ENCODE measurements around the gene TENT5A. TPM values are rescaled to one million over a fixed set of nuclear protein-coding genes. Genes with fewer than 3 reads are reported as not detected.

The TENT5A gene
- total RNA-seq, 2 donors from 2014 or later, result 43.6 to 58.2 TPM

- intact Hi-C loops (cut with DNase I), result no loop called here
- DNase-seq (ENCODE audit: low spot score), result no peak
These were observed 22.1 kb upstream of the TENT5A start for GRCh38 chr6:81774542-81774941.

GRCh38 chr6:81773887-81774286 lies 21.4 kb upstream of the TENT5A start:
- DNase-seq (ENCODE audit: low spot score), result no peak
- intact Hi-C loops (cut with DNase I), result no loop called here

GRCh38 chr6:81772741-81773140 lies 20.3 kb upstream of the TENT5A start:
- DNase-seq (ENCODE audit: low spot score), result no peak

GRCh38 chr6:81771097-81771496 lies 18.6 kb upstream of the TENT5A start:
- no peak for DNase-seq (ENCODE audit: low spot score)
- intact Hi-C loops (cut with DNase I), result no loop called here

More at GRCh38 chr6:81772741-81773140, 20.3 kb upstream of the TENT5A start:
- intact Hi-C loops (cut with DNase I), result no loop called here

- intact Hi-C loops (cut with DNase I), result no loop called here
- no peak for DNase-seq (ENCODE audit: low spot score)
These were observed 17.9 kb upstream of the TENT5A start for GRCh38 chr6:81770381-81770780.

GRCh38 chr6:81769824-81770223 lies 17.3 kb upstream of the TENT5A start:
- DNase-seq (ENCODE audit: low spot score), result no peak
- intact Hi-C loops (cut with DNase I), result no loop called here

GRCh38 chr6:81768150-81768942 lies 15.9 kb upstream of the TENT5A start:
- intact Hi-C loops (cut with DNase I), result no loop called here
- no peak for DNase-seq (ENCODE audit: low spot score)

- intact Hi-C loops (cut with DNase I), result no loop called here
- DNase-seq (ENCODE audit: low spot score), result no peak
These were observed 14.8 kb upstream of the TENT5A start for GRCh38 chr6:81767163-81767891.

GRCh38 chr6:81766482-81767069 lies 14.1 kb upstream of the TENT5A start:
- no peak for DNase-seq (ENCODE audit: low spot score)
- intact Hi-C loops (cut with DNase I), result no loop called here

GRCh38 chr6:81764531-81764930 lies 12.1 kb upstream of the TENT5A start:
- intact Hi-C loops (cut with DNase I), result no loop called here
- no peak for DNase-seq (ENCODE audit: low spot score)

GRCh38 chr6:81763968-81764367 lies 11.5 kb upstream of the TENT5A start:
- intact Hi-C loops (cut with DNase I), result no loop called here
- DNase-seq (ENCODE audit: low spot score), result no peak

- intact Hi-C loops (cut with DNase I), result no loop called here
- DNase-seq (ENCODE audit: low spot score), result no peak
These were observed 10.6 kb upstream of the TENT5A start for GRCh38 chr6:81763051-81763450.

GRCh38 chr6:81762606-81763005 lies 10.1 kb upstream of the TENT5A start:
- intact Hi-C loops (cut with DNase I), result no loop called here

GRCh38 chr6:81762132-81762531 lies 9.7 kb upstream of the TENT5A start:
- no peak for DNase-seq (ENCODE audit: low spot score)
- intact Hi-C loops (cut with DNase I), result no loop called here

More at GRCh38 chr6:81762606-81763005, 10.1 kb upstream of the TENT5A start:
- DNase-seq (ENCODE audit: low spot score), result no peak

GRCh38 chr6:81761197-81761596 lies 8.7 kb upstream of the TENT5A start:
- intact Hi-C loops (cut with DNase I), result no loop called here
- no peak for DNase-seq (ENCODE audit: low spot score)

- no peak for DNase-seq (ENCODE audit: low spot score)
- intact Hi-C loops (cut with DNase I), result loop anchor here (10.0 kb wide), 3 partner anchors 255 to 1155 kb away; no protein-coding TSS in a partner anchor
These were observed 7.3 kb upstream of the TENT5A start for GRCh38 chr6:81759782-81760181.

GRCh38 chr6:81758221-81758620 lies 5.7 kb upstream of the TENT5A start:
- intact Hi-C loops (cut with DNase I), result loop anchor here (10.0 kb wide), 3 partner anchors 257 to 1153 kb away; no protein-coding TSS in a partner anchor
- DNase-seq (ENCODE audit: low spot score), result no peak

GRCh38 chr6:81756690-81757089 lies 4.2 kb upstream of the TENT5A start:
- DNase-seq (ENCODE audit: low spot score), result no peak
- intact Hi-C loops (cut with DNase I), result loop anchor here (10.0 kb wide), 3 partner anchors 258 to 1152 kb away; no protein-coding TSS in a partner anchor

- intact Hi-C loops (cut with DNase I), result loop anchor here (10.0 kb wide), 3 partner anchors 259 to 1151 kb away; no protein-coding TSS in a partner anchor
- no peak for DNase-seq (ENCODE audit: low spot score)
These were observed 3.1 kb upstream of the TENT5A start for GRCh38 chr6:81755551-81755950.

GRCh38 chr6:81754906-81755305 lies 2.4 kb upstream of the TENT5A start:
- intact Hi-C loops (cut with DNase I), result loop anchor here (5.0 to 10.0 kb wide), 4 partner anchors 142 to 1150 kb away; no protein-coding TSS in a partner anchor
- DNase-seq (ENCODE audit: low spot score), result no peak

Measured in posterior vena cava (tissue), 2 donors.